Adrenal gland (tissue), 12 donors: ENCODE data around the gene TMBIM4. TPM values are rescaled to one million over a fixed set of nuclear protein-coding genes. Genes with fewer than 3 reads are reported as not detected.

Source experiments
- DNase-seq, 7 donors: peaks; one replicate each; pipeline ENCODE4 v3.0.0-alpha.2; 2019 to 2020
- H3K27ac ChIP-seq, 5 donors: fragments of 200-600 bp; sonication (generic) in 4 of 5; 1 replicate in 3 of 5; 2 replicates in 2 of 5; pipeline versions ENCODE4 v1.5.1 to v1.8.0; 2016 to 2020; ENCODE audit warnings: mild to moderate bottlenecking in 1 of 5
- H3K27me3 ChIP-seq: fragments of 200-600 bp; 2 replicates; pipeline ENCODE4 v1.8.0; 2021
- H3K36me3 ChIP-seq, 2 donors: fragments of 200-600 bp; replicated peaks in 1 of 2; 1 replicate in 1 of 2; 2 replicates in 1 of 2; pipeline versions ENCODE4 v1.5.1 to v1.8.0; 2018 to 2022
- H3K4me1 ChIP-seq, 2 donors: fragments of 200-600 bp; replicated peaks in 1 of 2; 1 replicate in 1 of 2; 2 replicates in 1 of 2; pipeline versions ENCODE4 v1.5.1 to v1.8.0; 2018 to 2021
- H3K4me3 ChIP-seq, 4 donors: fragments of 200-600 bp; sonication (generic) in 3 of 4; one replicate each; pipeline ENCODE4 v1.5.1; 2016 to 2018
- H3K9me3 ChIP-seq, 3 donors: fragments of 200-600 bp; sonication (generic) in 1 of 3; replicated peaks in 1 of 3; 1 replicate in 2 of 3; 2 replicates in 1 of 3; pipeline versions ENCODE4 v1.5.1 to v1.8.0; 2016 to 2021
- CTCF ChIP-seq, 6 experiments: fragments of 450-650 bp in 4 of 6; fragments of 200-600 bp in 2 of 6; sonication (generic) in 1 of 6; IDR thresholded peaks; 1 replicate in 5 of 6; 2 replicates in 1 of 6; pipeline versions ENCODE4 v1.5.1 to v1.8.0; 2016 to 2021; ENCODE audit warnings: antibody characterized with exemption in 6 of 6, mild to moderate bottlenecking in 2 of 6, moderate library complexity in 1 of 6
- POLR2A ChIP-seq, 2 donors: fragments of 450-650 bp; IDR thresholded peaks; one replicate each; pipeline ENCODE4 v1.6.1; 2017; ENCODE audit warnings: antibody characterized with exemption in 2 of 2, mild to moderate bottlenecking in 2 of 2, moderate library complexity in 1 of 2
- WGBS, 4 donors: extraction: QIAGEN DNeasy Blood & Tissue Kit in 2 of 4; methylation state at CpG; one replicate each; pipeline versions ENCODE4 v1.1.5 to v1.1.7; 2013 to 2017; 5-methylcytosine and 5-hydroxymethylcytosine counted together
- intact Hi-C, 2 donors: fragments of 100-400 bp; cut with DNase I; formaldehyde crosslinking; loops; one replicate each; pipeline versions ENCODE4 v1.14.1 to v1.15.0; 2022 to 2023
- polyA plus RNA-seq, 3 donors: library from polyadenylated mRNA; stranded (reverse); fragments of 200-250 nt in 2 of 3; fragments of 350-450 nt in 1 of 3; fragmentation: Illumina TruSeq in 1 of 3; extraction: RNeasy Lipid Tissue Mini Kit (QIAGEN cat#74804) in 1 of 3; gene quantifications; one replicate each; pipeline ENCODE4 v1.2.3, GENCODE V29; 2013 to 2014
- total RNA-seq, 9 donors: library from RNA; depleted of rRNA in 4 of 9; stranded (reverse); fragments of >200 nt in 4 of 9; fragments of 120-200 nt in 1 of 9; fragmentation: NEBNext Ultra II Directional in 1 of 9; extraction: Animal tissue kit (Norgen Biotek cat#: 25700) in 1 of 9; gene quantifications; one replicate each; pipeline versions ENCODE4 v1.1.0 to v1.2.4, GENCODE V29; 2013 to 2023
- donor health status: healthy with polysubstance abuse.
- donor health status: Bipolar disorder and iron deficiency.
- donor health status: DM: yes; HTN: yes; CAD: no.
- donor health status: DM: no; HTN: no; CAD: no.
- donor health status: DM: no; HTN: no; CAD: no.
- donor health status: DM: yes; HTN: yes; CAD: no.

The TMBIM4 gene
- total and polyA plus RNA-seq, 12 donors: 94.3 to 291 (median 214) TPM

DNA sequence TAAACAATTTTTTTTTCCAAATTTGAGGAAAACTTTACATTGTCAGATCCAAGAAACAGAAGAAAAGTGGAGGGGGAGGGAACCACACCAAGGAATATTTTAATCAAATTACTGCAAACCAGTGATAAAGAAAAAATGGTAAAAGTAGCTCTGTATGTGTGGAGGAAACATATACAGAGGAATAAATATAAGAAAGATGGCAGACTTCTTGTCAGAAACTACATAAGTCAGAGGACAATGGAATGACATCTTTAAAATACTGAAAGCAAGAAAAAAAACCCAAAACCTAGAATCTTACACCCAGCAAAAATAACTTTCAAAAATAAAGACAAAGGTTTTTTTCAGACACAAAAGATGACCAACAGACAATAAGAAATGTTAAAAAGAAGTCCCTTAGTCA is 29.1 kb downstream of the TMBIM4 start:
- no peak for DNase-seq
- peaks cover 4 to 25% of the 10 kb centered on the region in 2 donors for H3K36me3 ChIP-seq
- H3K4me3 ChIP-seq: no peak overlapping the region
- peaks cover 0 to 15% of the 10 kb centered on the region in 2 donors for H3K4me1 ChIP-seq
- H3K27me3 ChIP-seq: no peaks in the 10 kb centered on the region
- H3K27ac ChIP-seq: no peak overlapping the region
- TF ChIP-seq POLR2A (IDR thresholded peaks at IDR 0.05) (no peak), CTCF (IDR thresholded peaks at IDR 0.05) (no peak)
- intact Hi-C loops: no loop called here
- H3K9me3 ChIP-seq: peaks cover 3 to 20% (median 13%) of the 10 kb centered on the region in 3 donors

GRCh38 chr12:66139328-66139727 is 30.5 kb downstream of the TMBIM4 start:
- H3K4me3 ChIP-seq: no peak overlapping the region
- H3K27ac ChIP-seq: no peak overlapping the region
- no peak for TF ChIP-seq POLR2A (IDR thresholded peaks at IDR 0.05)
- TF ChIP-seq CTCF (IDR thresholded peaks at IDR 0.05): no peak
- no peaks in the 10 kb centered on the region for H3K27me3 ChIP-seq
- DNase-seq: no peak
- peaks cover 4 to 25% of the 10 kb centered on the region in 2 donors for H3K36me3 ChIP-seq
- WGBS, 4 donors: 93 to 99% (median 98%) methylated on average over 2 of the region's 2 CpGs
- intact Hi-C loops: no loop called here
- H3K9me3 ChIP-seq: peaks cover 3 to 20% (median 13%) of the 10 kb centered on the region in 3 donors
- H3K4me1 ChIP-seq: peaks cover 0 to under 1% of the 10 kb centered on the region in 2 donors

- intact Hi-C loops: no loop called here
- peaks cover 4 to 25% of the 10 kb centered on the region in 2 donors for H3K36me3 ChIP-seq
- no peak for TF ChIP-seq POLR2A (IDR thresholded peaks at IDR 0.05)
- no peak for TF ChIP-seq CTCF (IDR thresholded peaks at IDR 0.05)
These were observed 31.9 kb downstream of the TMBIM4 start for GRCh38 chr12:66137937-66138336.

DNA sequence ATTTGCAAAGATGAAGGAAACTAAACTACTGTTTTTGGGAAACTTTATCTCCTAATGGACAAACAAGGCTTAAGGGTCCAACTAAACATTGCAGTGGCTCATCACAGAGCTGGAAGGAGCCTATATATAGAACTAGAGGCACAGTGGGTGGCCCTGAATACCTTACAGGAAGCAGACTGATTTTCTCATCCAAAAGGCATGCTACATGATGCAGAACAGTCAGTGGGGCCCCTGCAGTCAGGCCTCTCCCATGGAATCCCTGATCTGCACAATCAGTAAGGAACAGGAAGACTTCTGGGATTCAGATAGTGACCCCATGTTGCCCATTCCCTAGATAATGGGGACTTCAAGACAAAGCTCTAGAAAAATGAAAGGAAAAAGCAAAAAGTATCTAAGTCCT is 37.4 kb downstream of the TMBIM4 start:
- Histone ChIP-seq H3K27me3 (no peaks in the 10 kb centered on the region), H3K36me3 (peaks cover 4 to 19% of the 10 kb centered on the region in 2 donors), H3K4me3 (no peak overlapping the region), H3K9me3 (no peaks in the 10 kb centered on the region), H3K4me1 (peaks cover 20 to 34% of the 10 kb centered on the region in 2 donors), H3K27ac (no peak overlapping the region)
- DNase-seq: no peak
- TF ChIP-seq POLR2A (IDR thresholded peaks at IDR 0.05) (no peak), CTCF (IDR thresholded peaks at IDR 0.05) (no peak)
- intact Hi-C loops: no loop called here

More at GRCh38 chr12:66137937-66138336, 31.9 kb downstream of the TMBIM4 start:
- H3K4me3 ChIP-seq: no peak overlapping the region
- WGBS, 4 donors: 92 to 99% (median 98%) methylated on average over 3 of the region's 3 CpGs
- DNase-seq: no peak
- no peaks in the 10 kb centered on the region for H3K4me1 ChIP-seq
- H3K27me3 ChIP-seq: no peaks in the 10 kb centered on the region
- peaks cover 3 to 20% (median 13%) of the 10 kb centered on the region in 3 donors for H3K9me3 ChIP-seq
- no peak overlapping the region for H3K27ac ChIP-seq
